HL-60 (cell line): ENCODE results near the gene HBD.

ENCODE experiments used
- CTCF ChIP-seq: IDR thresholded peaks from one replicate; pipeline ENCODE4 v1.5.1; 2011; ENCODE audit warnings: low read length, control low read depth, inconsistent platforms; ENCODE audit not compliant: insufficient read depth
- GABPA ChIP-seq: IDR thresholded peaks from 2 replicates; pipeline ENCODE4 v1.6.1; 2012; ENCODE audit warnings: low read depth
- POLR2AphosphoS5 ChIP-seq: IDR thresholded peaks from 2 replicates; pipeline ENCODE4 v1.6.1; 2012; ENCODE audit warnings: low read depth
- SPI1 ChIP-seq: IDR thresholded peaks from 2 replicates; pipeline ENCODE4 v1.6.1; 2012; ENCODE audit warnings: low read depth, mild to moderate bottlenecking, borderline replicate concordance

DNA sequence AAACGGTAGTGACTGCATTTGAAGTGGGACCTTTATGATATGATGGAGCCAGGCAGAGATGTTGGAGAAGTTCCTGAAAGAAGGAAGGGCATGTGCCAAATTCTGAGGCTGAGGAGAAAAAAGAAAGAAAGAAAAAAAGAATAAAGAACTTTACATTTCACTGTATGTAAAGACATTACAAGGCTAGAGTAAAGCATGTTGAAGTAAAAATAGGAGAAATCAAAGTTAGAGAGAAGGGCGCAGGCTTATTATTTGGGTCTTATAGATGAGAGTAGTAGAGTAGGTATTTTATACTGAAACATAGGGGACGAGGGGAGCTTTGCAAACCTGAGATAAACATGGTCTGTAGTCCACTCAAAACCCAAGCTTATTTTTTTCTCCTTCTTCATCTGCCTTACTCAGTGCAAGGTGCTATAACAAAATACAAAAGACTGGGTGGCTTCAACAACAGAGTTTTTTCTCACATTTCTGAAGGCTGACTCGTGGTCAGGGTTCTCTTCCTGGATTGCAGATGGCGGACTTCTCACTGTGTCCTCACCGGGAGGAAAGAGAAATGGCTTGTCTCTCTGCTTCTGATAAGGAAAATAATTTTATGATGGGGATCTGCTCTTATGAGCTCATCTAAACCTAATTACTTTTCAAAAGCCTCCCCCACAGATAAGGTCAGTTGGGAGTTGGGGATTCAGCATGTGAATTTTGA lies 12.6 kb upstream of the HBD start:
- no peak for TF ChIP-seq CTCF
- no peak for TF ChIP-seq POLR2AphosphoS5
- no peak for TF ChIP-seq GABPA
- TF ChIP-seq SPI1 = no peak
